ENCODE measurements around the gene RAPGEF6.

- TF ChIP-seq POLR2AphosphoS5 (IDR thresholded peaks at IDR 0.05) (no peak), CTCF (IDR thresholded peaks at IDR 0.05) (no peak), POLR2A (IDR thresholded peaks at IDR 0.05) (no peak)
Observed at GRCh38 chr5:131671409-131671808, 36.4 kb upstream of the RAPGEF6 start.
